HepG2 (cell line): ENCODE data around the gene SVBP. TPM values are rescaled to one million over a fixed set of nuclear protein-coding genes. Genes with fewer than 3 reads are reported as not detected.

Experiments
- ATAD3A ChIP-seq: sonication (generic); formaldehyde crosslinking; IDR thresholded peaks from 2 replicates; pipeline ENCODE4 v1.4.0; 2020; ENCODE audit warnings: missing genetic modification reagents
- GATAD1 ChIP-seq: IDR thresholded peaks from 2 replicates; pipeline ENCODE4 v1.6.1; 2016; ENCODE audit warnings: missing genetic modification reagents, missing compliant biosample characterization
- HMG20A ChIP-seq: IDR thresholded peaks from 2 replicates; pipeline ENCODE4 v1.6.1; 2016; ENCODE audit warnings: borderline replicate concordance
- HNRNPLL ChIP-seq: fragments of 200-400 bp; formaldehyde crosslinking; IDR thresholded peaks from 2 replicates; pipeline ENCODE4 v1.6.1; 2017; ENCODE audit warnings: mild to moderate bottlenecking, low read depth, low read length; ENCODE audit not compliant: poor library complexity, severe bottlenecking
- MEIS2 ChIP-seq: sonication (generic); formaldehyde crosslinking; IDR thresholded peaks from 2 replicates; pipeline ENCODE4 v1.9.0; 2021; ENCODE audit warnings: mild to moderate bottlenecking, missing genetic modification reagents
- MIXL1 ChIP-seq: IDR thresholded peaks from 2 replicates; pipeline ENCODE4 v1.6.1; 2016
- MTA1 ChIP-seq: sonication (generic); formaldehyde crosslinking; IDR thresholded peaks from 2 replicates; pipeline ENCODE4 v1.4.0; 2020; ENCODE audit warnings: missing genetic modification reagents, mild to moderate bottlenecking, borderline replicate concordance
- NONO ChIP-seq, 2 experiments: fragments of 450-650 bp in 1 of 2; sonication (generic) in 1 of 2; formaldehyde crosslinking in 1 of 2; IDR thresholded peaks in 1 of 2; conservative IDR thresholded peaks in 1 of 2; 2 replicates each; pipeline versions ENCODE4 v1.6.1 to v1.8.0; 2017 to 2022; ENCODE audit warnings: mild to moderate bottlenecking in 1 of 2, missing genetic modification reagents in 1 of 2, moderate library complexity in 1 of 2
- PCBP2 ChIP-seq: fragments of 200-400 bp; formaldehyde crosslinking; optimal IDR thresholded peaks from 2 replicates; pipeline ENCODE3; 2018; ENCODE audit warnings: low read length, low read depth; ENCODE audit not compliant: poor library complexity, severe bottlenecking
- SAFB2 ChIP-seq: sonication (generic); formaldehyde crosslinking; IDR thresholded peaks from 2 replicates; pipeline ENCODE4 v1.5.1; 2020; ENCODE audit warnings: missing genetic modification reagents, low read depth, mild to moderate bottlenecking, borderline replicate concordance
- TAF1 ChIP-seq: sonication (generic); formaldehyde crosslinking; IDR thresholded peaks from 2 replicates; pipeline ENCODE4 v1.4.0; 2020; ENCODE audit warnings: missing genetic modification reagents
- ZNF329 ChIP-seq: sonication (generic); formaldehyde crosslinking; IDR thresholded peaks from 2 replicates; pipeline ENCODE4 v1.9.0; 2021; ENCODE audit warnings: low read depth, mild to moderate bottlenecking, missing genetic modification reagents
- ZNF430 ChIP-seq: sonication (generic); formaldehyde crosslinking; IDR thresholded peaks from 2 replicates; pipeline ENCODE4 v1.9.0; 2021; ENCODE audit warnings: mild to moderate bottlenecking, missing genetic modification reagents
- ZNF577 ChIP-seq: sonication (generic); formaldehyde crosslinking; IDR thresholded peaks from 2 replicates; pipeline ENCODE4 v1.4.0; 2020; ENCODE audit warnings: mild to moderate bottlenecking, low read depth, missing genetic modification reagents, borderline replicate concordance
- ZNF605 ChIP-seq: sonication (generic); formaldehyde crosslinking; IDR thresholded peaks from 2 replicates; pipeline ENCODE4 v1.8.0; 2022; ENCODE audit warnings: mild to moderate bottlenecking, missing genetic modification reagents
- ZNF782 ChIP-seq: sonication (generic); formaldehyde crosslinking; IDR thresholded peaks from 2 replicates; pipeline ENCODE4 v1.4.0; 2020; ENCODE audit warnings: missing genetic modification reagents, mild to moderate bottlenecking, borderline replicate concordance
- ZSCAN20 ChIP-seq: sonication (generic); formaldehyde crosslinking; IDR thresholded peaks from 2 replicates; pipeline ENCODE4 v1.4.0; 2020; ENCODE audit warnings: missing genetic modification reagents, mild to moderate bottlenecking, borderline replicate concordance
- ZZZ3 ChIP-seq: sonication (generic); formaldehyde crosslinking; IDR thresholded peaks from 2 replicates; pipeline ENCODE4 v1.4.0; 2020; ENCODE audit warnings: missing genetic modification reagents, mild to moderate bottlenecking, borderline replicate concordance
- polyA plus RNA-seq, 8 experiments: library from polyadenylated mRNA; depleted of rRNA in 3 of 8; stranded (reverse) in 7 of 8; unstranded in 1 of 8; fragments of >200 nt; fragmentation: Illumina TruSeq in 4 of 8; extraction: Trizol in 4 of 8; gene quantifications; 2 replicates each; pipeline versions ENCODE4 v1.2.1 to v1.2.3, GENCODE V29; 2011 to 2016; ENCODE audit warnings: low read depth in 4 of 8, missing spikeins in 1 of 8, mixed read lengths in 1 of 8; ENCODE audit not compliant: insufficient read depth in 1 of 8
- total RNA-seq, 5 experiments: library from RNA; depleted of rRNA; stranded (reverse); fragments of >200 nt; fragmentation: Illumina TruSeq; extraction: Trizol; gene quantifications; 2 replicates each; pipeline ENCODE4 v1.2.3, GENCODE V29; 2016; ENCODE audit warnings: low read depth in 1 of 5
- TF ChIP-seq, protein P1 (sequence below): sonication (generic); formaldehyde crosslinking; IDR thresholded peaks from 2 replicates; pipeline ENCODE4 v1.5.0; 2020; ENCODE audit warnings: mild to moderate bottlenecking, missing genetic modification reagents, borderline replicate concordance
- TF ChIP-seq, protein P2 (sequence below): IDR thresholded peaks from 2 replicates; pipeline ENCODE4 v1.6.1; 2016; ENCODE audit warnings: mild to moderate bottlenecking
- TF ChIP-seq, protein P3 (sequence below): sonication (generic); formaldehyde crosslinking; IDR thresholded peaks from 2 replicates; pipeline ENCODE4 v1.5.0; 2020; ENCODE audit warnings: mild to moderate bottlenecking, missing genetic modification reagents, borderline replicate concordance

Gene SVBP
- total and polyA plus RNA-seq, 2 of the 13 experiments (the other 11 are each of a cell fraction or from before 2014, with no cell fraction given), result 28.8 to 48.2 TPM

DNA sequence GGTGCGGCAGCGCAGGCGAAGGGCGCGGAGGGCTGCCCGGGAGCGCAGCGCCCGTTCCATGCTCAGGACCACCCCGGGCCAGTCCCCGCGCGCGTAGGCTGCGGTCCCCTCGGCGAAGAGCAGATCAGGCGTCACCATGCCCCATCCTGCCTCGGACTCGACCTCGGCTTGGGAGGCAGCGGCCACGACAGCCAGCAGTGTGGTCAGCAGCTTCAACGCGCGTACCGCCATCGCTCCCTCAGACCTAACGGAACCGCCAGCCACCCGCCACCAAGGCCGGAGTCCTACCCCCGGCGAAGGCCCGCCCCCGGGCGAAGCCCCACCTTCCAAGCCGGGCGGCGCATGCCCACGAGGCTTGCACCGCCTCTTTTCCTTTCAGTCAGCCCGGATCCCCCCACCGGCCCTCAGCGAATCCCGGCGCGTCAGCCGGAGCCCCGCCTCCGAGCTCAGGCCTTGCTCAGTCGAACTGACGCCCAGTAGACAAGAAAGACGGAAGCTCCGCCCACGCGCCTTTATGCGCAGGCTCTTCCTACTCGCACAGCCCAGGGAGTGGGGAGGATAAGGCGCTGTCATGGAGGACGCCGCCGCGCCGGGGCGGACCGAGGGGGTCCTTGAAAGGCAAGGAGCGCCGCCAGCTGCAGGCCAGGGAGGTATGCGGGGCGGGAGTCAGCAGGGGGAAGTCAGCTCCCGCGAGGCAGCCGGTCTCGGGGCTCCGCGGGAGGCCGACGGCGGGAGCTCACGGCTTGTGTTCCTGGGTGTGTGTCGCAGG, 50.3 kb downstream of the SVBP start, which contains the start of the genes C1orf50 and P3H1 (continued):
- TF ChIP-seq, protein P1, sequence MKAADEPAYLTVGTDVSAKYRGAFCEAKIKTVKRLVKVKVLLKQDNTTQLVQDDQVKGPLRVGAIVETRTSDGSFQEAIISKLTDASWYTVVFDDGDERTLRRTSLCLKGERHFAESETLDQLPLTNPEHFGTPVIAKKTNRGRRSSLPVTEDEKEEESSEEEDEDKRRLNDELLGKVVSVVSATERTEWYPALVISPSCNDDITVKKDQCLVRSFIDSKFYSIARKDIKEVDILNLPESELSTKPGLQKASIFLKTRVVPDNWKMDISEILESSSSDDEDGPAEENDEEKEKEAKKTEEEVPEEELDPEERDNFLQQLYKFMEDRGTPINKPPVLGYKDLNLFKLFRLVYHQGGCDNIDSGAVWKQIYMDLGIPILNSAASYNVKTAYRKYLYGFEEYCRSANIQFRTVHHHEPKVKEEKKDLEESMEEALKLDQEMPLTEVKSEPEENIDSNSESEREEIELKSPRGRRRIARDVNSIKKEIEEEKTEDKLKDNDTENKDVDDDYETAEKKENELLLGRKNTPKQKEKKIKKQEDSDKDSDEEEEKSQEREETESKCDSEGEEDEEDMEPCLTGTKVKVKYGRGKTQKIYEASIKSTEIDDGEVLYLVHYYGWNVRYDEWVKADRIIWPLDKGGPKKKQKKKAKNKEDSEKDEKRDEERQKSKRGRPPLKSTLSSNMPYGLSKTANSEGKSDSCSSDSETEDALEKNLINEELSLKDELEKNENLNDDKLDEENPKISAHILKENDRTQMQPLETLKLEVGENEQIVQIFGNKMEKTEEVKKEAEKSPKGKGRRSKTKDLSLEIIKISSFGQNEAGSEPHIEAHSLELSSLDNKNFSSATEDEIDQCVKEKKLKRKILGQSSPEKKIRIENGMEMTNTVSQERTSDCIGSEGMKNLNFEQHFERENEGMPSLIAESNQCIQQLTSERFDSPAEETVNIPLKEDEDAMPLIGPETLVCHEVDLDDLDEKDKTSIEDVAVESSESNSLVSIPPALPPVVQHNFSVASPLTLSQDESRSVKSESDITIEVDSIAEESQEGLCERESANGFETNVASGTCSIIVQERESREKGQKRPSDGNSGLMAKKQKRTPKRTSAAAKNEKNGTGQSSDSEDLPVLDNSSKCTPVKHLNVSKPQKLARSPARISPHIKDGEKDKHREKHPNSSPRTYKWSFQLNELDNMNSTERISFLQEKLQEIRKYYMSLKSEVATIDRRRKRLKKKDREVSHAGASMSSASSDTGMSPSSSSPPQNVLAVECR (CRISPR knock-in tag), result peak; percentile 93
- peak; percentile 65; the same call in 1 of the 2 replicates for TF ChIP-seq ZSCAN20
- peak; percentile 76 for TF ChIP-seq GATAD1 (CRISPR knock-in tag)
- TF ChIP-seq NONO (IDR thresholded peaks at IDR 0.05), result no peak
- peak; percentile 73; the same call in 1 of the 2 replicates for TF ChIP-seq NONO (CRISPR knock-in tag; conservative IDR thresholded peaks at IDR 0.05)
- TF ChIP-seq ZNF782 (CRISPR knock-in tag), result 0 out of 2 replicates have a peak, but pooled peaks have one; percentile 65
- no peak for TF ChIP-seq ATAD3A (CRISPR knock-in tag)
- 0 out of 2 replicates have a peak, but pooled peaks have one; percentile 44 for TF ChIP-seq MTA1 (CRISPR knock-in tag)
- peak; percentile 52 for TF ChIP-seq ZNF430 (CRISPR knock-in tag)
- TF ChIP-seq SAFB2 (CRISPR knock-in tag), result 0 out of 2 replicates have a peak, but pooled peaks have one; percentile 50
- TF ChIP-seq, protein P2, sequence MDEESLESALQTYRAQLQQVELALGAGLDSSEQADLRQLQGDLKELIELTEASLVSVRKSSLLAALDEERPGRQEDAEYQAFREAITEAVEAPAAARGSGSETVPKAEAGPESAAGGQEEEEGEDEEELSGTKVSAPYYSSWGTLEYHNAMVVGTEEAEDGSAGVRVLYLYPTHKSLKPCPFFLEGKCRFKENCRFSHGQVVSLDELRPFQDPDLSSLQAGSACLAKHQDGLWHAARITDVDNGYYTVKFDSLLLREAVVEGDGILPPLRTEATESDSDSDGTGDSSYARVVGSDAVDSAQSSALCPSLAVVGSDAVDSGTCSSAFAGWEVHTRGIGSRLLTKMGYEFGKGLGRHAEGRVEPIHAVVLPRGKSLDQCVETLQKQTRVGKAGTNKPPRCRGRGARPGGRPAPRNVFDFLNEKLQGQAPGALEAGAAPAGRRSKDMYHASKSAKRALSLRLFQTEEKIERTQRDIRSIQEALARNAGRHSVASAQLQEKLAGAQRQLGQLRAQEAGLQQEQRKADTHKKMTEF (CRISPR knock-in tag), result peak; percentile 75; the same call in 1 of the 2 replicates
- TF ChIP-seq, protein P3, sequence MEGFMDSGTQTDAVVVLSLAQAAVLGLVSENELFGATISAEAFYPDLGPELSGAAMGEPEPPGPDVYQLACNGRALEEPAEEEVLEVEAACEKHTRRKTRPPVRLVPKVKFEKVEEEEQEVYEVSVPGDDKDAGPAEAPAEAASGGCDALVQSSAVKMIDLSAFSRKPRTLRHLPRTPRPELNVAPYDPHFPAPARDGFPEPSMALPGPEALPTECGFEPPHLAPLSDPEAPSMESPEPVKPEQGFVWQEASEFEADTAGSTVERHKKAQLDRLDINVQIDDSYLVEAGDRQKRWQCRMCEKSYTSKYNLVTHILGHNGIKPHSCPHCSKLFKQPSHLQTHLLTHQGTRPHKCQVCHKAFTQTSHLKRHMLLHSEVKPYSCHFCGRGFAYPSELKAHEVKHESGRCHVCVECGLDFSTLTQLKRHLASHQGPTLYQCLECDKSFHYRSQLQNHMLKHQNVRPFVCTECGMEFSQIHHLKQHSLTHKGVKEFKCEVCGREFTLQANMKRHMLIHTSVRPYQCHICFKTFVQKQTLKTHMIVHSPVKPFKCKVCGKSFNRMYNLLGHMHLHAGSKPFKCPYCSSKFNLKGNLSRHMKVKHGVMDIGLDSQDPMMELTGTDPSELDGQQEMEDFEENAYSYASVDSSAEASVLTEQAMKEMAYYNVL (CRISPR knock-in tag), result peak; percentile 39
- no peak for TF ChIP-seq MIXL1 (CRISPR knock-in tag)
- TF ChIP-seq TAF1 (CRISPR knock-in tag), result peak; percentile 88
- TF ChIP-seq ZNF329 (CRISPR knock-in tag), result peak; percentile 50; the same call in 1 of the 2 replicates
- TF ChIP-seq HNRNPLL, result peak; percentile 89
- no peak for TF ChIP-seq ZNF577 (CRISPR knock-in tag)
- TF ChIP-seq PCBP2, result no peak
- TF ChIP-seq HMG20A (CRISPR knock-in tag), result no peak
- TF ChIP-seq MEIS2, result peak; percentile 66
- 0 out of 2 replicates have a peak, but pooled peaks have one; percentile 41 for TF ChIP-seq ZNF605 (CRISPR knock-in tag)
- TF ChIP-seq ZZZ3 (CRISPR knock-in tag), result peak; percentile 70; the same call in 1 of the 2 replicates
